A549 (cell line): Measurements from ENCODE around the gene CPNE7. TPM values are rescaled to one million over a fixed set of nuclear protein-coding genes. Genes with fewer than 3 reads are reported as not detected.

Experiments used
- ATAC-seq, 2 experiments: fragments of 200-7000 bp in 1 of 2; fragments of >200 bp in 1 of 2; cut with Nextera tagmentation in 1 of 2; cut with Tn5 transposase in 1 of 2; 3 replicates each; pipeline versions ENCODE4 v1.8.0 to v1.9.1; 2018 to 2020; ENCODE audit warnings: mild to moderate bottlenecking in 1 of 2, moderate library complexity in 1 of 2
- CTCF ChIA-PET: fragments of 300-600 bp; sonication (Branson Sonifier 250); formaldehyde crosslinking; extraction: SDS; loops from one replicate; lab custom pipeline; 2021; ENCODE audit warnings: antibody characterized with exemption, inconsistent platforms; lab: Yijun Ruan, JAX
- POLR2A ChIA-PET: fragments of 350-600 bp; formaldehyde crosslinking; extraction: SDS; loops from one replicate; lab custom pipeline; 2021; ENCODE audit warnings: antibody characterized with exemption, inconsistent platforms; lab: Yijun Ruan, JAX
- DNase-seq, 2 experiments: peaks; one replicate each; pipeline versions ENCODE4 v3.0.0 to v3.0.0-alpha.2; 2011 to 2016; ENCODE audit warnings: low read depth in 1 of 2, low spot score in 1 of 2
- FAIRE-seq: peaks from 2 replicates; lab custom pipeline; 2011; peaks lifted over from hg19 to GRCh38; lab: Jason Lieb, UNC
- H3K27ac ChIP-seq, 2 experiments: fragments of >200 bp; sonication (Bioruptor Twin); formaldehyde crosslinking; 3 replicates each; pipeline ENCODE4 v1.5.1; 2016 to 2017
- H3K4me1 ChIP-seq: fragments of >200 bp; sonication (Bioruptor Twin); formaldehyde crosslinking; 3 replicates; pipeline ENCODE4 v1.6.1; 2016
- H3K4me2 ChIP-seq: fragments of >200 bp; sonication (Bioruptor Twin); formaldehyde crosslinking; 3 replicates; pipeline ENCODE4 v1.6.1; 2016
- H3K4me3 ChIP-seq: fragments of >200 bp; sonication (Bioruptor Twin); formaldehyde crosslinking; 3 replicates; pipeline ENCODE4 v1.5.1; 2016
- H3K9me3 ChIP-seq: fragments of >200 bp; sonication (Bioruptor Twin); formaldehyde crosslinking; 3 replicates; pipeline ENCODE4 v1.6.1; 2016
- CBX8 ChIP-seq: fragments of 200-600 bp; sonication (generic); IDR thresholded peaks from 2 replicates; pipeline ENCODE4 v1.6.1; 2016
- CHD2 ChIP-seq: fragments of 150-350 bp; IDR thresholded peaks from 2 replicates; pipeline ENCODE4 v1.6.1; 2014; ENCODE audit warnings: low read length; ENCODE audit not compliant: partially characterized antibody
- CHD4 ChIP-seq: fragments of 200-600 bp; sonication (generic); IDR thresholded peaks from 2 replicates; pipeline ENCODE4 v1.6.1; 2016; ENCODE audit warnings: antibody characterized with exemption, mild to moderate bottlenecking, borderline replicate concordance
- EHF ChIP-seq: fragments of 250-450 bp; sonication (Bioruptor Pico); IDR thresholded peaks from 2 replicates; pipeline ENCODE4 v1.5.0; 2020; ENCODE audit warnings: mild to moderate bottlenecking
- FOSB ChIP-seq: fragments of 250-450 bp; sonication (Bioruptor Pico); IDR thresholded peaks from 2 replicates; pipeline ENCODE4 v1.5.0; 2020; ENCODE audit warnings: mild to moderate bottlenecking, moderate library complexity
- FOXS1 ChIP-seq: fragments of 250-450 bp; sonication (Bioruptor Pico); IDR thresholded peaks from 2 replicates; pipeline ENCODE4 v1.5.0; 2020; ENCODE audit warnings: mild to moderate bottlenecking, moderate library complexity
- GATA3 ChIP-seq: IDR thresholded peaks from 2 replicates; pipeline ENCODE4 v1.6.1; 2012; ENCODE audit warnings: borderline replicate concordance
- HDAC2 ChIP-seq: fragments of 200-600 bp; sonication (generic); IDR thresholded peaks from 2 replicates; pipeline ENCODE4 v1.6.1; 2016
- HES2 ChIP-seq: fragments of >200 bp; sonication (Bioruptor Twin); formaldehyde crosslinking; IDR thresholded peaks from 2 replicates; pipeline ENCODE4 v1.6.1; 2016
- HEYL ChIP-seq: fragments of 250-450 bp; sonication (Bioruptor Pico); IDR thresholded peaks from 2 replicates; pipeline ENCODE4 v1.8.0; 2021; ENCODE audit warnings: mild to moderate bottlenecking, moderate library complexity
- HOXA7 ChIP-seq: fragments of 250-450 bp; sonication (Bioruptor Pico); IDR thresholded peaks from 2 replicates; pipeline ENCODE4 v1.5.0; 2020; ENCODE audit warnings: mild to moderate bottlenecking, moderate library complexity
- HOXB13 ChIP-seq: fragments of 250-450 bp; sonication (Bioruptor Pico); IDR thresholded peaks from 2 replicates; pipeline ENCODE4 v1.5.0; 2020; ENCODE audit warnings: low read depth, mild to moderate bottlenecking, moderate library complexity
- JUNB ChIP-seq: fragments of >200 bp; sonication (Bioruptor Twin); formaldehyde crosslinking; IDR thresholded peaks from 2 replicates; pipeline ENCODE4 v1.6.1; 2016
- KDM5A ChIP-seq: fragments of 200-600 bp; sonication (generic); IDR thresholded peaks from 2 replicates; pipeline ENCODE4 v1.6.1; 2016; ENCODE audit warnings: antibody characterized with exemption, mild to moderate bottlenecking
- MYC ChIP-seq: IDR thresholded peaks from 2 replicates; pipeline ENCODE4 v1.6.1; 2012; ENCODE audit warnings: mild to moderate bottlenecking, inconsistent platforms, low read length, improper control_type of control experiment, borderline replicate concordance
- NR3C1 ChIP-seq: fragments of >200 bp; sonication (Bioruptor Twin); formaldehyde crosslinking; IDR thresholded peaks from 3 replicates; pipeline ENCODE4 v1.6.1; 2017
- POLR2AphosphoS2 ChIP-seq: conservative IDR thresholded peaks from 2 replicates; pipeline ENCODE4 v1.6.1; 2012; ENCODE audit warnings: low read length, improper control_type of control experiment, inconsistent platforms
- RAD21 ChIP-seq, 2 experiments: fragments of >200 bp in 1 of 2; sonication (Bioruptor Twin) in 1 of 2; formaldehyde crosslinking in 1 of 2; IDR thresholded peaks in 1 of 2; conservative IDR thresholded peaks in 1 of 2; 2 replicates in 1 of 2; 3 replicates in 1 of 2; pipeline ENCODE4 v1.6.1; 2012 to 2018; ENCODE audit warnings: inconsistent platforms in 1 of 2
- RCOR1 ChIP-seq: fragments of 150-350 bp; IDR thresholded peaks from 2 replicates; pipeline ENCODE4 v1.6.1; 2014; ENCODE audit warnings: antibody characterized with exemption, low read length, low read depth
- RFX5 ChIP-seq: fragments of 450-650 bp; IDR thresholded peaks from 2 replicates; pipeline ENCODE4 v1.7.1; 2014; ENCODE audit warnings: antibody characterized with exemption, mild to moderate bottlenecking, moderate library complexity
- SREBF2 ChIP-seq: fragments of 450-650 bp; IDR thresholded peaks from 2 replicates; pipeline ENCODE4 v1.6.1; 2014; ENCODE audit warnings: mild to moderate bottlenecking, moderate library complexity
- ZNF302 ChIP-seq: fragments of 250-450 bp; sonication (Bioruptor Pico); IDR thresholded peaks from 2 replicates; pipeline ENCODE4 v1.9.0; 2021; ENCODE audit warnings: inconsistent platforms, mild to moderate bottlenecking, moderate library complexity
- ZSCAN20 ChIP-seq: fragments of 250-450 bp; sonication (Bioruptor Pico); IDR thresholded peaks from 2 replicates; pipeline ENCODE4 v1.8.0; 2022; ENCODE audit warnings: mild to moderate bottlenecking, moderate library complexity
- WGBS: methylation state at CpG from one replicate; pipeline ENCODE4 v1.1.6; 2017; ENCODE audit errors: missing lambda C conversion rate; 5-methylcytosine and 5-hydroxymethylcytosine counted together
- polyA plus RNA-seq, 4 experiments: library from polyadenylated mRNA; depleted of rRNA in 3 of 4; stranded (reverse); fragments of >200 nt; fragmentation: RNase III in 1 of 4; extraction: RNeasy Plus Mini Kit Qiagen cat#74134 plus additional on column Dnase treatment in 1 of 4; gene quantifications; 2 replicates in 3 of 4; 3 replicates in 1 of 4; pipeline ENCODE4 v1.2.3, GENCODE V29; 2011 to 2017
- TF ChIP-seq, protein P1 (sequence below): fragments of 250-450 bp; sonication (Bioruptor Pico); IDR thresholded peaks from 2 replicates; pipeline ENCODE4 v1.5.0; 2020; ENCODE audit warnings: low read depth, mild to moderate bottlenecking, moderate library complexity
- TF ChIP-seq, protein P2 (sequence below): fragments of 250-450 bp; sonication (Bioruptor Pico); IDR thresholded peaks from 2 replicates; pipeline ENCODE4 v1.5.0; 2021; ENCODE audit warnings: mild to moderate bottlenecking, moderate library complexity, borderline replicate concordance
- TF ChIP-seq, protein P3 (sequence below): IDR thresholded peaks from 2 replicates; pipeline ENCODE4 v1.6.1; 2012
- TF ChIP-seq, protein P4 (sequence below): fragments of >200 bp; sonication (Bioruptor Twin); formaldehyde crosslinking; IDR thresholded peaks from 3 replicates; pipeline ENCODE4 v1.6.1; 2016

Gene CPNE7
- polyA plus RNA-seq, 2 of the 4 experiments (the other 2 are of a cell fraction) = 22.8 to 45.2 TPM

DNA sequence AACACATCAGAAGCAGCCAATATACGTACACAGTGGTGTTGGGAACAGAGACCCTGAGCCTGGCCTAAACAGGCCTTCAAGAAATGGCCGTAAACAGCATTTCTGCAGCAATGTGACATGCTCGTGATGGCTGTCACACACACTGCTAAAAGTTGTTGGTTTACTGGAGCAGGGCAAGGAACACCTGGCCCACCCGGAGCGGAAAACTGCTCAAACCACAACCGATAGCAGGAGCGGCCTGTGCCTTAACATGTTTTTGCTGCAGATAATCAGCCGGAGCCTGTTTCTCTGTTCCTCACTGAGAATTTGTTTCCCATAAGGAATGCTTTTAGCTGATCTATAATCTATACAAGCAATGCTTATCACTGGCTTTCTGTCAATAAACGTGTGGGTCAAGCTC, 31.9 kb downstream of the CPNE7 start:
- Histone ChIP-seq H3K27ac (no peak overlapping the region), H3K4me1 (peaks cover 22% of the 10 kb centered on the region), H3K4me2 (no peak overlapping the region), H3K9me3 (no peaks in the 10 kb centered on the region), H3K4me3 (no peak overlapping the region)
- DNase-seq = no peak
- ChIA-PET CTCF (interaction anchor here (0.9 to 2.0 kb wide), 4 partner anchors 10 to 34 kb away, joined by 3 to 8 read pairs (median 4); no protein-coding TSS in a partner anchor), POLR2A (no interaction called here)
- no peak for FAIRE-seq
- 89% methylated on average over 9 of the region's 9 CpGs for WGBS
- no peak for ATAC-seq
- no peak for TF ChIP-seq RCOR1
- no peak for TF ChIP-seq RAD21 (conservative IDR thresholded peaks at IDR 0.05 in 1 of 2, IDR thresholded peaks at IDR 0.05 in 1 of 2)
- TF ChIP-seq NR3C1 = no peak
- TF ChIP-seq GATA3 = no peak
- TF ChIP-seq, protein P1, sequence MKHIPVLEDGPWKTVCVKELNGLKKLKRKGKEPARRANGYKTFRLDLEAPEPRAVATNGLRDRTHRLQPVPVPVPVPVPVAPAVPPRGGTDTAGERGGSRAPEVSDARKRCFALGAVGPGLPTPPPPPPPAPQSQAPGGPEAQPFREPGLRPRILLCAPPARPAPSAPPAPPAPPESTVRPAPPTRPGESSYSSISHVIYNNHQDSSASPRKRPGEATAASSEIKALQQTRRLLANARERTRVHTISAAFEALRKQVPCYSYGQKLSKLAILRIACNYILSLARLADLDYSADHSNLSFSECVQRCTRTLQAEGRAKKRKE (CRISPR knock-in tag) = no peak
- TF ChIP-seq, protein P2, sequence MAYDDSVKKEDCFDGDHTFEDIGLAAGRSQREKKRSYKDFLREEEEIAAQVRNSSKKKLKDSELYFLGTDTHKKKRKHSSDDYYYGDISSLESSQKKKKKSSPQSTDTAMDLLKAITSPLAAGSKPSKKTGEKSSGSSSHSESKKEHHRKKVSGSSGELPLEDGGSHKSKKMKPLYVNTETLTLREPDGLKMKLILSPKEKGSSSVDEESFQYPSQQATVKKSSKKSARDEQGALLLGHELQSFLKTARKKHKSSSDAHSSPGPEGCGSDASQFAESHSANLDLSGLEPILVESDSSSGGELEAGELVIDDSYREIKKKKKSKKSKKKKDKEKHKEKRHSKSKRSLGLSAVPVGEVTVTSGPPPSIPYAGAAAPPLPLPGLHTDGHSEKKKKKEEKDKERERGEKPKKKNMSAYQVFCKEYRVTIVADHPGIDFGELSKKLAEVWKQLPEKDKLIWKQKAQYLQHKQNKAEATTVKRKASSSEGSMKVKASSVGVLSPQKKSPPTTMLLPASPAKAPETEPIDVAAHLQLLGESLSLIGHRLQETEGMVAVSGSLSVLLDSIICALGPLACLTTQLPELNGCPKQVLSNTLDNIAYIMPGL (CRISPR knock-in tag) = no peak
- no peak for TF ChIP-seq JUNB
- TF ChIP-seq MYC = no peak
- TF ChIP-seq, protein P3, sequence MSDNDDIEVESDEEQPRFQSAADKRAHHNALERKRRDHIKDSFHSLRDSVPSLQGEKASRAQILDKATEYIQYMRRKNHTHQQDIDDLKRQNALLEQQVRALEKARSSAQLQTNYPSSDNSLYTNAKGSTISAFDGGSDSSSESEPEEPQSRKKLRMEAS = no peak
- TF ChIP-seq, all 56 proteins: peak for 0

DNA sequence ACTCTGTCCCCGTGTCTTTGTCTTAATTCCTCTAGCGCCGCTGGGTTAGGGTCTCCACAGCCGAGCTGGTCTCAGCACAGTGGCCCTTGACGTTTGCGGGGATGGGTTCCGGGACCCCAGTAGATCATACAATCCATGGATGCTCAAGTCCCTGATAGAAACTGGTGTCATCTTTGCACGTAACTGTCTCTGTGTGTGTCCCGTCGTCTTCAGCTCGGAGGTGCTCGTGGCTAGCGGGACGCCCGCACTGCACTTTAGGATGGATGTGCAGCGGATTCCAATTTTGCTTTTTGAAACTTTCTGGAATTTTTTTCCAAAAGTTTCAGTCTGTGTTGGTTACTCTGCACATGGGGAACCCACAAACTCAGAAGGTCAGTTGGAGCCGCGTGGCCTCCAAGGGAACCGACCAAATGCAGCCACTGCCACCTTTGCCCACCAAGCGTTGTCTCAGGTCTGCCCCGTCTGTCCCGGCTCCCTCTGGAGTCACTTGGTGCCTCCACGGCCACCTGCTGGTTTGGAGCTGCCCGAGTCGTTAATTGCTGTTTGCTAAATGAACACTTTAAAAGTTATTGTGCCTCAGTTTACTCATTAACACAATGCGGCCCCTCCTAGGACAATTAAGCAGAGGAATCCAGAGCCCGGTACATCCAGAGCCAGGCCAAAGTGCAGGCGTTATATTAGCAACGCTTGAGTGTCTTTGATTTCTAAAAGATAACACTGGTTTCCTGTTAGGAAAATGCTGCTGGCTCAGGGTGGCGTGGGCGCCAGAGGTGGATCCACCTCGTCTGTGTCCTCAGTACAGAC, 32.6 kb downstream of the CPNE7 start:
- no peak for DNase-seq
- no peak for FAIRE-seq
- H3K9me3 ChIP-seq = no peaks in the 10 kb centered on the region
- no peak overlapping the region for H3K4me2 ChIP-seq
- 89% methylated on average over 32 of the region's 32 CpGs for WGBS
- ChIA-PET POLR2A (no interaction called here), CTCF (interaction anchor here (0.6 to 2.0 kb wide), 7 partner anchors 8 to 279 kb away, joined by 3 to 8 read pairs (median 4); no protein-coding TSS in a partner anchor)
- ATAC-seq = no peak
- H3K27ac ChIP-seq = peak overlapping the region in 1 of 2 experiments; percentile 70; a peak in 3 of 6 replicates
- TF ChIP-seq HDAC2 (no peak), ZNF302 (CRISPR knock-in tag) (no peak), EHF (CRISPR knock-in tag) (no peak), KDM5A (no peak), RFX5 (no peak), SREBF2 (no peak)
- TF ChIP-seq, protein P1 (CRISPR knock-in tag) = no peak
- no peak overlapping the region for H3K4me3 ChIP-seq
- peaks cover 17% of the 10 kb centered on the region for H3K4me1 ChIP-seq

- WGBS = 64% methylated on average over 1 of the region's 1 CpG
- FAIRE-seq (no peak), ATAC-seq (no peak), DNase-seq (no peak)
- Histone ChIP-seq H3K27ac (no peak overlapping the region), H3K9me3 (no peaks in the 10 kb centered on the region), H3K4me1 (peaks cover 19% of the 10 kb centered on the region), H3K4me3 (no peak overlapping the region), H3K4me2 (no peak overlapping the region)
- CTCF ChIA-PET = interaction anchor here (0.6 to 1.5 kb wide), 2 partner anchors 10 to 1104 kb away, joined by 3 read pairs; no protein-coding TSS in a partner anchor
- POLR2A ChIA-PET = no interaction called here
- TF ChIP-seq HES2 = no peak
- TF ChIP-seq HOXA7 (CRISPR knock-in tag) = no peak
- TF ChIP-seq, protein P3 = no peak
- TF ChIP-seq ZSCAN20 = no peak
- TF ChIP-seq, protein P4, sequence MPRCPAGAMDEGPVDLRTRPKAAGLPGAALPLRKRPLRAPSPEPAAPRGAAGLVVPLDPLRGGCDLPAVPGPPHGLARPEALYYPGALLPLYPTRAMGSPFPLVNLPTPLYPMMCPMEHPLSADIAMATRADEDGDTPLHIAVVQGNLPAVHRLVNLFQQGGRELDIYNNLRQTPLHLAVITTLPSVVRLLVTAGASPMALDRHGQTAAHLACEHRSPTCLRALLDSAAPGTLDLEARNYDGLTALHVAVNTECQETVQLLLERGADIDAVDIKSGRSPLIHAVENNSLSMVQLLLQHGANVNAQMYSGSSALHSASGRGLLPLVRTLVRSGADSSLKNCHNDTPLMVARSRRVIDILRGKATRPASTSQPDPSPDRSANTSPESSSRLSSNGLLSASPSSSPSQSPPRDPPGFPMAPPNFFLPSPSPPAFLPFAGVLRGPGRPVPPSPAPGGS = no peak
- no peak for TF ChIP-seq CHD2
- no peak for TF ChIP-seq HEYL (CRISPR knock-in tag)
- no peak for TF ChIP-seq HOXB13 (CRISPR knock-in tag)
- TF ChIP-seq GATA3 = no peak
- TF ChIP-seq CHD4 = no peak
- TF ChIP-seq POLR2AphosphoS2 = no peak
- TF ChIP-seq MYC = no peak
- TF ChIP-seq CBX8 = no peak
- TF ChIP-seq FOSB (CRISPR knock-in tag) = no peak
- TF ChIP-seq KDM5A = no peak
- TF ChIP-seq FOXS1 (CRISPR knock-in tag) = no peak
Measured at GRCh38 chr16:89610108-89610453, 34.5 kb downstream of the CPNE7 start.
